Left ventricle myocardium inferior (tissue), 1 donor: ENCODE measurements around the gene POU2AF3. TPM values are rescaled to one million over a fixed set of nuclear protein-coding genes. Genes with fewer than 3 reads are reported as not detected.
"Not testable (repeated sequence)": the region's sequence is repeated elsewhere in the genome, so short reads cannot be mapped to it uniquely, and the experiment has no call there.

Experiments used
- DNase-seq: peaks from one replicate; pipeline ENCODE4 v3.0.0-alpha.2; 2020
- H3K27ac ChIP-seq: fragments of 200-600 bp; replicated peaks from 2 replicates; pipeline ENCODE4 v1.8.0; 2021
- H3K27me3 ChIP-seq: fragments of 200-600 bp; 2 replicates; pipeline ENCODE4 v1.8.0; 2021; ENCODE audit warnings: low read depth
- H3K36me3 ChIP-seq: fragments of 200-600 bp; 2 replicates; pipeline ENCODE4 v1.8.0; 2021
- H3K4me1 ChIP-seq: fragments of 200-600 bp; 2 replicates; pipeline ENCODE4 v1.8.0; 2021
- H3K4me3 ChIP-seq: fragments of 200-600 bp; 2 replicates; pipeline ENCODE4 v1.8.0; 2021; ENCODE audit warnings: mild to moderate bottlenecking, moderate library complexity
- H3K9me3 ChIP-seq: fragments of 200-600 bp; replicated peaks from 2 replicates; pipeline ENCODE4 v1.8.0; 2021
- CTCF ChIP-seq: fragments of 200-600 bp; IDR thresholded peaks from 2 replicates; pipeline ENCODE4 v1.8.0; 2021; ENCODE audit warnings: antibody characterized with exemption, mild to moderate bottlenecking, borderline replicate concordance
- intact Hi-C: fragments of 100-400 bp; cut with micrococcal nuclease; formaldehyde crosslinking; loops from one replicate; pipeline ENCODE4 v1.11.0; 2022
- total RNA-seq: library from RNA; stranded (reverse); fragmentation: NEBNext Ultra II Directional; extraction: Animal tissue kit (Norgen Biotek cat#: 25700); gene quantifications from one replicate; pipeline ENCODE4 v1.2.1, GENCODE V29; 2021
- donor health status: DM: no; HTN: yes; CAD: no; lungs with severe emphysema.

The POU2AF3 gene
- total RNA-seq, 1 donor from 2014 or later, result 0.38 TPM

- Histone ChIP-seq H3K9me3 (no peaks in the 10 kb centered on the region), H3K27me3 (peaks cover 40% of the 10 kb centered on the region), H3K4me1 (no peaks in the 10 kb centered on the region), H3K27ac (no peak overlapping the region), H3K36me3 (no peaks in the 10 kb centered on the region), H3K4me3 (no peak overlapping the region)
- intact Hi-C loops, result no loop called here
- no peak for DNase-seq
- TF ChIP-seq CTCF, result no peak
These were observed 25.9 kb upstream of the POU2AF3 start for GRCh38 chr11:111272420-111272819.

- no peak for DNase-seq
- TF ChIP-seq CTCF, result no peak
- intact Hi-C loops, result loop anchor here (2.0 to 5.0 kb wide), 2 partner anchors 145 to 164 kb away; no protein-coding TSS in a partner anchor
- no peak overlapping the region for H3K4me3 ChIP-seq
- no peak overlapping the region for H3K27ac ChIP-seq
- no peaks in the 10 kb centered on the region for H3K27me3 ChIP-seq
- peaks cover 6% of the 10 kb centered on the region for H3K4me1 ChIP-seq
- no peaks in the 10 kb centered on the region for H3K9me3 ChIP-seq
- no peaks in the 10 kb centered on the region for H3K36me3 ChIP-seq
These were observed 15.7 kb upstream of the POU2AF3 start for GRCh38 chr11:111282562-111283075.

GRCh38 chr11:111283945-111284481 is 14.3 kb upstream of the POU2AF3 start:
- intact Hi-C loops, result loop anchor here (2.0 to 5.0 kb wide), 2 partner anchors 143 to 163 kb away; no protein-coding TSS in a partner anchor
- no peaks in the 10 kb centered on the region for H3K9me3 ChIP-seq
- H3K27me3 ChIP-seq, result no peaks in the 10 kb centered on the region
- TF ChIP-seq CTCF, result no peak
- no peak overlapping the region for H3K27ac ChIP-seq
- no peak overlapping the region for H3K4me3 ChIP-seq
- peaks cover 6% of the 10 kb centered on the region for H3K4me1 ChIP-seq
- DNase-seq, result peak; percentile 18
- no peaks in the 10 kb centered on the region for H3K36me3 ChIP-seq

- H3K4me1 ChIP-seq, result peaks cover 6% of the 10 kb centered on the region
- no peaks in the 10 kb centered on the region for H3K36me3 ChIP-seq
- H3K27ac ChIP-seq, result no peak overlapping the region
- no peaks in the 10 kb centered on the region for H3K27me3 ChIP-seq
- DNase-seq, result no peak
- TF ChIP-seq CTCF, result no peak
- intact Hi-C loops, result no loop called here
- no peak overlapping the region for H3K4me3 ChIP-seq
- H3K9me3 ChIP-seq, result no peaks in the 10 kb centered on the region
These were observed 12.9 kb upstream of the POU2AF3 start for GRCh38 chr11:111285189-111286091.

GRCh38 chr11:111291764-111292163 is 6.6 kb upstream of the POU2AF3 start:
- Histone ChIP-seq H3K27me3 (no peaks in the 10 kb centered on the region), H3K4me3 (no peak overlapping the region), H3K4me1 (no peaks in the 10 kb centered on the region), H3K36me3 (no peaks in the 10 kb centered on the region), H3K27ac (no peak overlapping the region), H3K9me3 (no peaks in the 10 kb centered on the region)
- intact Hi-C loops, result no loop called here
- no peak for TF ChIP-seq CTCF
- DNase-seq, result no peak

- H3K9me3 ChIP-seq, H3K4me3 ChIP-seq, DNase-seq, H3K27ac ChIP-seq, H3K36me3 ChIP-seq, H3K27me3 ChIP-seq, H3K4me1 ChIP-seq, intact Hi-C loops: not testable (repeated sequence)
These were observed 5.9 kb upstream of the POU2AF3 start for GRCh38 chr11:111292408-111292807.
